Parathyroid adenoma (tissue), 2 donors: ENCODE results near the gene NCOA1.

Source experiments
- H2AFZ ChIP-seq: fragments of 300-600 bp; sonication (generic); one replicate; pipeline ENCODE4 v1.7.0; 2017; ENCODE audit warnings: antibody characterized with exemption, mild to moderate bottlenecking
- H3K27ac ChIP-seq: fragments of 300-600 bp; sonication (generic); one replicate; pipeline ENCODE4 v1.7.0; 2017
- H3K27me3 ChIP-seq: fragments of 300-600 bp; sonication (generic); one replicate; pipeline ENCODE4 v1.7.0; 2017; ENCODE audit warnings: low read length; ENCODE audit not compliant: control insufficient read depth, insufficient read depth
- H3K36me3 ChIP-seq: fragments of 300-600 bp; sonication (generic); one replicate; pipeline ENCODE4 v1.7.0; 2017; ENCODE audit warnings: low read length; ENCODE audit not compliant: control insufficient read depth, insufficient read depth
- H3K4me1 ChIP-seq: fragments of 300-600 bp; sonication (generic); one replicate; pipeline ENCODE4 v1.7.0; 2017; ENCODE audit warnings: control low read depth
- H3K4me2 ChIP-seq: fragments of 300-600 bp; sonication (generic); one replicate; pipeline ENCODE4 v1.7.0; 2017; ENCODE audit warnings: low read length
- H3K4me3 ChIP-seq: fragments of 300-600 bp; sonication (generic); one replicate; pipeline ENCODE4 v1.7.0; 2017; ENCODE audit warnings: low read depth, low read length
- H3K79me2 ChIP-seq: fragments of 300-600 bp; sonication (generic); one replicate; pipeline ENCODE4 v1.7.0; 2017; ENCODE audit warnings: control low read depth
- H3K9ac ChIP-seq: fragments of 300-600 bp; sonication (generic); one replicate; pipeline ENCODE4 v1.7.0; 2017; ENCODE audit warnings: mild to moderate bottlenecking
- H3K9me3 ChIP-seq: fragments of 300-600 bp; sonication (generic); one replicate; pipeline ENCODE4 v1.7.0; 2017; ENCODE audit warnings: low read length; ENCODE audit not compliant: control insufficient read depth
- TF ChIP-seq, protein P1 (sequence below): fragments of 300-600 bp; sonication (generic); IDR thresholded peaks from one replicate; pipeline ENCODE4 v1.7.0; 2017; ENCODE audit warnings: antibody characterized with exemption, mild to moderate bottlenecking
- donor health status: primary hyperparathyroidism.

The NCOA1 gene

DNA sequence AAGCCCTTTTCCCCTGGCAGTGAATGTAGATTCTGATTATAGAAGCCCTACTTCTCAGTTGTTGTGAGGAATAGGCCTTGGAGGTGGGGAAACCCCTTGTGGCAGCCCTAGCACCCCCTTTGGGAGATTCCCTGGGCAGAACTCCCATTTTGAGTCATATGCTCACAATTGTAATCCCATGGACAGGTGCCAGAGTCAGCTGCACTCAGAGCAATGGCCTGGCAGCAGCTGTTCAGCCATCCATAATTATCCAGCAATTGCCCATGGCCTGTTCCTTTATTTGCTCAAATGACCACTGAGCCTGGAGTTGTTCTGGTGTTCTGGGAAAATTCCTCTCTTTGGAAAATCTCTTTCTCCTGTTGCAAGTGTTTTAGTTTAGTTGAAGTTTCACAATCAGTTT is 230.4 kb downstream of the NCOA1 start:
- no peak overlapping the region for H3K27ac ChIP-seq
- H3K79me2 ChIP-seq: no peaks in the 10 kb centered on the region
- H3K9me3 ChIP-seq: no peaks in the 10 kb centered on the region
- no peak overlapping the region for H3K4me3 ChIP-seq
- no peak overlapping the region for H3K9ac ChIP-seq
- H3K36me3 ChIP-seq: no peaks in the 10 kb centered on the region
- no peak overlapping the region for H3K4me2 ChIP-seq
- no peak overlapping the region for H2AFZ ChIP-seq
- no peaks in the 10 kb centered on the region for H3K27me3 ChIP-seq
- TF ChIP-seq, protein P1, sequence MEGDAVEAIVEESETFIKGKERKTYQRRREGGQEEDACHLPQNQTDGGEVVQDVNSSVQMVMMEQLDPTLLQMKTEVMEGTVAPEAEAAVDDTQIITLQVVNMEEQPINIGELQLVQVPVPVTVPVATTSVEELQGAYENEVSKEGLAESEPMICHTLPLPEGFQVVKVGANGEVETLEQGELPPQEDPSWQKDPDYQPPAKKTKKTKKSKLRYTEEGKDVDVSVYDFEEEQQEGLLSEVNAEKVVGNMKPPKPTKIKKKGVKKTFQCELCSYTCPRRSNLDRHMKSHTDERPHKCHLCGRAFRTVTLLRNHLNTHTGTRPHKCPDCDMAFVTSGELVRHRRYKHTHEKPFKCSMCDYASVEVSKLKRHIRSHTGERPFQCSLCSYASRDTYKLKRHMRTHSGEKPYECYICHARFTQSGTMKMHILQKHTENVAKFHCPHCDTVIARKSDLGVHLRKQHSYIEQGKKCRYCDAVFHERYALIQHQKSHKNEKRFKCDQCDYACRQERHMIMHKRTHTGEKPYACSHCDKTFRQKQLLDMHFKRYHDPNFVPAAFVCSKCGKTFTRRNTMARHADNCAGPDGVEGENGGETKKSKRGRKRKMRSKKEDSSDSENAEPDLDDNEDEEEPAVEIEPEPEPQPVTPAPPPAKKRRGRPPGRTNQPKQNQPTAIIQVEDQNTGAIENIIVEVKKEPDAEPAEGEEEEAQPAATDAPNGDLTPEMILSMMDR: no peak
- peaks cover 3% of the 10 kb centered on the region for H3K4me1 ChIP-seq

DNA sequence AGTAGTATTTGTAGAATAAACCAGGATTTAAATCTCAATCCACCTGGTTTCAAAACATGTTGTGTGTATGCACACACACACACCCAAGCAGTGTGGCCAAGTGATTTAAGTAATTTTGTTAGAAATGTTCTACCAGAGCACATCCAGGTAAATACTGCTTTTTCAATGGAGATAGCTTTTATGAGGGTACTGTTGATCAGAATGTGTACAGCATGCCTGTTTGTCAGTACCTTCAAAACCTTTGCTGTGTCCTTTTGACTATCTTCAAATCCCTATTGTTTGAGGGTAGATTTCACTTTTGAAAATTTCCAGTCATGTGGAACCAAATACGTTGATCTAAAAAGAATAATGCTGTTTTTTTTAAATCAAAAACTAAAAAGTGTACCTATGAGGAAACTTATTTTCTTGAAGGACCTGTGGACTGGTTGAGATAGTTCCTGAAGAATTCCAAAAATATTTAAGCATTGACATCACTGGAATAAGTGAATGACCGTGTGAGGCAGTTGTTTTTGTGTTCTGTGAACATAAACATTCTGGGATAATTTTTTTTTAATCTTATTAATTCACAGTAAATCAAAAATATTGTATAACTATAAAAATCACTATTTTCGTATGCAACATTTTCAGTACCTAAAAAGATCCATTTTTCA is 231.2 kb downstream of the NCOA1 start:
- no peaks in the 10 kb centered on the region for H3K36me3 ChIP-seq
- H3K27ac ChIP-seq: no peak overlapping the region
- no peaks in the 10 kb centered on the region for H3K9me3 ChIP-seq
- TF ChIP-seq, protein P1: no peak
- no peaks in the 10 kb centered on the region for H3K79me2 ChIP-seq
- no peak overlapping the region for H3K4me2 ChIP-seq
- no peak overlapping the region for H2AFZ ChIP-seq
- no peak overlapping the region for H3K4me3 ChIP-seq
- no peak overlapping the region for H3K9ac ChIP-seq
- peaks cover 3% of the 10 kb centered on the region for H3K4me1 ChIP-seq
- no peaks in the 10 kb centered on the region for H3K27me3 ChIP-seq

DNA sequence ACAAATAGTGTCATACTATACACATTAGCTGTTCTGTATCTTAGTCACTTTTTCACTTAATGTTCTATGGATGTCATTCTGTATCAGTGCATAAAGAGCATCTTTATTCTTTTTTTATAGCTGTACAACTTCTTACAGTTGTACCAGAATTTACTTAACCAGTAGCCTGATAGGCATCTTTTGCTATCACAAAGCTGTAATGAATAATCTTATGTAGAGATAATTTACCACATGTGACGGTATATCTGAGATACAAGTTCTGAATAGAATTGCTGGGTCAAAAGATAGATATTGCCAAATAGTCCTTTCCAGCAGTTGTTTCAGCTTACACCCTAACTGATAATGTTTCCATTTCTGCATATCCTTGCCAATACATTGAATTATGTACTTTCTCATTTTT is 232.1 kb downstream of the NCOA1 start:
- Histone ChIP-seq H3K4me3 (no peak overlapping the region), H3K79me2 (no peaks in the 10 kb centered on the region), H3K27me3 (no peaks in the 10 kb centered on the region), H3K27ac (no peak overlapping the region), H3K4me1 (peaks cover 3% of the 10 kb centered on the region), H3K4me2 (no peak overlapping the region), H2AFZ (no peak overlapping the region), H3K36me3 (no peaks in the 10 kb centered on the region), H3K9ac (no peak overlapping the region), H3K9me3 (no peaks in the 10 kb centered on the region)
- TF ChIP-seq, protein P1: no peak

DNA sequence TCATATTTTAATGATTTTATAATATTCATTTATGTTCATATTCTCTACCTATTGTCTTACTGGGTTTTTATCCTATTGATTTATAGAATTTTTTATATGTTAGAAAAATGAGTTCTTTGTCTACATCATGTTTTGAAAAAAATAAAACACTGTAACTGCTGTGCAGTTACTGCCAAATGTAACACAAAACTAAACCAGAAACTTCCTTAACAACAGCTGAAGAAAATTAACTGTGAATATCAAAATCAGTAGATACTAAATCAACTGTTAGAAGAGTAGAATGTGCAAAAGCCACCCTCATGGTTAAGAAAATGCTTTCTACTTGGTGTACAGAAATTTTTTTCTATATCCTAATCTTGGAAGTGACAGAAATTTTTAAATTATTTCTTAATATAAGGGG is 232.6 kb downstream of the NCOA1 start:
- Histone ChIP-seq H3K4me2 (no peak overlapping the region), H3K4me3 (no peak overlapping the region), H3K9ac (no peak overlapping the region), H3K27ac (no peak overlapping the region), H3K27me3 (no peaks in the 10 kb centered on the region), H2AFZ (no peak overlapping the region), H3K9me3 (no peaks in the 10 kb centered on the region), H3K36me3 (no peaks in the 10 kb centered on the region), H3K79me2 (no peaks in the 10 kb centered on the region), H3K4me1 (peaks cover 3% of the 10 kb centered on the region)
- TF ChIP-seq, protein P1: no peak

DNA sequence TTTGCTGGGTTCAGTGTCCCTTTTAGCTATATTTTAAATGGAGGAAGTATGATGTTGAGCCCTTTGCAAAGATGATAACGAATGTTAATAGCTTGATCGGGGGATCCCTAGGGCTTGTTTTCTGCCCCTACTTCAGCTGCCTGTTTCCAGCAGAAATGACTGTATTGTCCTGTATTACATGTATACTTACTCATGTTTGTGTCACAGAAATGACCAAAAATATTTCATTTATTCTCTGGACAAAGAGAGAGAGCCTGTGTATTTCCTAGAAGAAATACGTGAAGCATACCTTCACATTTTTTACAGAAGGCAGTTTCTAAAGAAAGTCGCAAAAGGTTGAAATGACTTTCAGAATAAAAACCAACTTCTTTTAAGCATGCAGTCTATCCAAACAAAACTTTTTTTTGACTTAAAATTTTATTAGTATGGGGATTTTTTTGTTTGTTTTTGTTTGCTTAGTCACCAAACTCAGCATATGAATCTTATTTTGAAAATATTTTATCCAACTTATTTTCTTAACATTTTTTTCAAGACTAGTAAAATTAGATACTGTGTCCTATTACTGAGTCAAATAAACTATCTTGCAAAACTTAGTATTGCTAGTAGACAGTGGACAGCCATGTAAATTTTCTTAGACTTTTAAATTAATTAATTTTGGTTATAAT is 233.2 kb downstream of the NCOA1 start:
- Histone ChIP-seq H3K9me3 (no peaks in the 10 kb centered on the region), H2AFZ (no peak overlapping the region), H3K4me1 (peaks cover 3% of the 10 kb centered on the region), H3K36me3 (no peaks in the 10 kb centered on the region), H3K9ac (no peak overlapping the region), H3K27me3 (no peaks in the 10 kb centered on the region), H3K4me3 (no peak overlapping the region), H3K4me2 (no peak overlapping the region), H3K27ac (no peak overlapping the region), H3K79me2 (no peaks in the 10 kb centered on the region)
- TF ChIP-seq, protein P1: no peak
